Epithelial cell of esophagus (primary cell): ENCODE measurements around the gene MBP.

ENCODE experiments used
- DNase-seq: peaks from one replicate; pipeline ENCODE4 v3.0.0; 2010; ENCODE audit warnings: low read depth
- H3K4me3 ChIP-seq: 2 replicates; pipeline ENCODE4 v1.5.1; 2011; ENCODE audit warnings: mild to moderate bottlenecking, low read length, control low read depth
- CTCF ChIP-seq: IDR thresholded peaks from 2 replicates; pipeline ENCODE4 v1.5.1; 2011; ENCODE audit warnings: low read depth, mild to moderate bottlenecking, low read length, control low read depth, inconsistent platforms; ENCODE audit not compliant: insufficient read depth; ENCODE audit errors: missing control alignments

The MBP gene

GRCh38 chr18:77087393-77088141 is 45.0 kb downstream of the MBP start:
- H3K4me3 ChIP-seq: no peak overlapping the region
- TF ChIP-seq CTCF: no peak
- peak; percentile 64 for DNase-seq

- no peak for TF ChIP-seq CTCF
- no peak for DNase-seq
- H3K4me3 ChIP-seq: no peak overlapping the region
These were observed 45.8 kb downstream of the MBP start for GRCh38 chr18:77086656-77087392.

GRCh38 chr18:77086034-77086433 is 46.5 kb downstream of the MBP start:
- peak; percentile 98 for DNase-seq
- H3K4me3 ChIP-seq: no peak overlapping the region
- no peak for TF ChIP-seq CTCF

GRCh38 chr18:77084688-77085035 is 47.9 kb downstream of the MBP start:
- no peak overlapping the region for H3K4me3 ChIP-seq
- no peak for TF ChIP-seq CTCF
- no peak for DNase-seq

- no peak for TF ChIP-seq CTCF
- H3K4me3 ChIP-seq: no peak overlapping the region
- DNase-seq: no peak
These were observed 50.1 kb downstream of the MBP start for GRCh38 chr18:77082316-77082955.

GRCh38 chr18:77081390-77081778 is 51.2 kb downstream of the MBP start:
- DNase-seq: no peak
- TF ChIP-seq CTCF: no peak
- H3K4me3 ChIP-seq: no peak overlapping the region
